ENCODE measurements around the gene PPP1R14D.

The PPP1R14D gene

GRCh38 chr15:40853241-40853890 lies 24.9 kb upstream of the PPP1R14D start:
- no peak for DNase-seq (ENCODE audit: low read depth, low spot score)
- H3K27ac ChIP-seq: no peak overlapping the region

DNA sequence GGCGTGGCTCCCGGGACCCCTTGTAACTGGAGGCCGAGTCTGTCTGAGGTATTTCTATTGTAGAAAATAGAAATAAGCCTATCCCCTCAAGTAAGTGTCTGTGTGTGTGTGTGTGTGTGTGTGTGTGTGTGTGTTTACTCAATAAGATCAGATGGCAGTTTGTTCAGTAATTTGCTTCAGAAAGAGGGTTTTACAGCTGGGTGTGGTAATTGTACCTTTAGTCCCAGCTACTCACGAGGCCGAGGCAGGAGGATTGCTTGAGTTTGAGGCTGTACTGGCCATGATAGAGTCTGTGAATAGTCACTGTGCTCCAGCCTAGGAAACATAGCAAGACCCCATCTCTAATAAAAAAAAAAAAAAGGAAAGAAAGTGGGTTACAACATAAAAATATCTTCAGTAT lies 24.0 kb upstream of the PPP1R14D start:
- DNase-seq (ENCODE audit: low read depth, low spot score): no peak
- no peak overlapping the region for H3K27ac ChIP-seq

DNA sequence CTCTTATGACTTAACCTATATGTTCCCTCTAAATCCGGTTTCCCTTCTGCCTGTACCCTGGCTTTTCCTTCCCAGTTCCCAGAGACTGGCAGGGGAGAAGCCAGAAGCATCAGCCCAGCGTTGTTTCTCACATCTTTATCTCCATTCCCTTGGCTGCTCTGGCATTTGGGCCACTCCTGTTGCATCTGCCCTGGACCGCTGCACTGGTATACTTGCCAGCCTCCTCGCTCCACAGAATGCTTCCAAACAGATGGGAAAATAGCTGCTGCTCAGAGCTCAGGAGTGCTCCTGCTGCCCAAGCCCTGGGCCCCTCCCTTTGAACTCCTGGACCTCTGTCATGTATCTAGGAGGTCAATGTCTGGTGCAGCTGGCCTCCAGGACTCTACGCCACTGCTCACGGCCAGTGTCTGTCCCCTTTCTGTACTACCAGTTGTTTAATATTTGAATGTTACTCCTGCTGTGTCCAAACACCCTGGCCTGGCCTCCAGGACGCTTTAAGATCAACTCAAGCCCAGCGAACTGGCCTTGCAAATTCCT lies 22.1 kb upstream of the PPP1R14D start:
- no peak for DNase-seq (ENCODE audit: low read depth, low spot score)
- no peak overlapping the region for H3K27ac ChIP-seq

- DNase-seq (ENCODE audit: low read depth, low spot score): no peak
- H3K27ac ChIP-seq: peak overlapping the region; percentile 97
Measured at GRCh38 chr15:40847223-40847961, 18.9 kb upstream of the PPP1R14D start.

GRCh38 chr15:40846841-40847222 lies 18.3 kb upstream of the PPP1R14D start:
- peak overlapping the region; percentile 97 for H3K27ac ChIP-seq
- no peak for DNase-seq (ENCODE audit: low read depth, low spot score)

DNA sequence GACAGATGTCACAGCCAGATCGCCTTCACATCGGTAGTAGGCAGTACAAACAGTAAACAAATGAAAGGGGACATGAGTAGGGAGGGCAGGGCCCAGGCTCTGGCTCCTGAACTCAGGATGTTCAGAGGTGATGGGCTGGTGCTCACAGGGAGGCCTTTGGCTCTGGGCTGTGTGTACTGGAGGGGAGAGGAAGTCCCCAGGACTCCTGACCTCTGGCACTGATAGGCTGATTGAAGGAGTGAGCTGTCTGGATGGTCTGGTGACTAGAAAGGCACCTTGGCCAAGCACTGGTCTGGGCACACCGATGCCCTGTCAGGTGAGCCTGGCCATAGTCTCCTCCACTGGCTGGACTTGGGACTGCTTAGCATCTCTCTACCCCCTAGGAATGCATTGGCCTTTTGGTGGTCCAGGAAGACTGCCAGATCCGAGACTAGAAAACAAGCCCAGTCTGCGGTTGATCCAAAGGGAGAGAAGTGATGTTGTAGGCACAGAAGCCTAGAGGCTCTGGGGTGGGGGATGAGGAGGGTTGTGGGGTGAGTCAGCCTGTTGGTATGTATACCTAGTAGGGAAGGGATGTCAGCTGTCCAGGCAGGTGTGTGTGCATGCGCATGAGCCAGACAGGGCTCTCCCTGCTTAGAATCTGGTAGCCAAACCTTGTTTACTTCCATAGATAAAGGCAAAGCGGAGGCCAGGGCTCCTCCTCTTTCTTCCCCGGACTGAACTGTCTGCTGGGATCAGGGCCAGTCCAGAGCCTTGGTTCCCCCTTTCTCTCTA lies 17.2 kb upstream of the PPP1R14D start:
- peak overlapping the region; percentile 97 for H3K27ac ChIP-seq
- peak; percentile 91 for DNase-seq (ENCODE audit: low read depth, low spot score)

GRCh38 chr15:40845036-40845435 lies 16.5 kb upstream of the PPP1R14D start:
- H3K27ac ChIP-seq: peak overlapping the region; percentile 97
- DNase-seq (ENCODE audit: low read depth, low spot score): no peak

- peak overlapping the region; percentile 97 for H3K27ac ChIP-seq
- no peak for DNase-seq (ENCODE audit: low read depth, low spot score)
Measured at GRCh38 chr15:40844696-40845030, 16.2 kb upstream of the PPP1R14D start.

- no peak for DNase-seq (ENCODE audit: low read depth, low spot score)
- peak within 1 kb of the TSS; percentile 97 for H3K27ac ChIP-seq
Measured at GRCh38 chr15:40843885-40844695, 15.6 kb upstream of the PPP1R14D start, which contains the start of gene SPINT1. SPINT1 (plus strand) TSS chr15:40844048; CDS start chr15:40844555, 507 bp downstream.

GRCh38 chr15:40843261-40843884 lies 14.9 kb upstream of the PPP1R14D start:
- H3K27ac ChIP-seq: peak overlapping the region; percentile 97

GRCh38 chr15:40841741-40842140 lies 13.2 kb upstream of the PPP1R14D start:
- DNase-seq (ENCODE audit: low read depth, low spot score): no peak
- no peak overlapping the region for H3K27ac ChIP-seq

More at GRCh38 chr15:40843261-40843884, 14.9 kb upstream of the PPP1R14D start:
- no peak for DNase-seq (ENCODE audit: low read depth, low spot score)

DNA sequence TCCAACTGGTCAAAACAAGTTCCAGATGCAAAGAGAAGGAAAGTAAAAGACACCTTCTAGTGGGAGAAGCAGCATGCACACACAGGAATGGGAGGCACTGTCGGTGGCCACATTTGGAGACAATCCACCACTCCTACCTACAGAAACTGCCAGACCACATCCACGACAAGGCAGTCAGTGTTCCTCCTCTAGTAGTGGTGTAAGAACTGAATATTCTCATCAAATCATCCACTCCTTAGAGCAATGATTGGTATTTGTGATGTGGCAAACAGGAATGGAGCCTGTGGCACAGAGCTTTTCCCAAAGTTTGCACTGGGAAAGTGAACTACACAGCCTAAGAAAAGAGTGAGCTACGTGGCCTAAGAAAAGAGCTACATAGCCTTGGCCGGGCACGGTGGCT lies 10.2 kb upstream of the PPP1R14D start:
- H3K27ac ChIP-seq: no peak overlapping the region
- no peak for DNase-seq (ENCODE audit: low read depth, low spot score)

GRCh38 chr15:40836020-40836419 lies 7.5 kb upstream of the PPP1R14D start:
- no peak for DNase-seq (ENCODE audit: low read depth, low spot score)
- H3K27ac ChIP-seq: peak overlapping the region; percentile 70

DNA sequence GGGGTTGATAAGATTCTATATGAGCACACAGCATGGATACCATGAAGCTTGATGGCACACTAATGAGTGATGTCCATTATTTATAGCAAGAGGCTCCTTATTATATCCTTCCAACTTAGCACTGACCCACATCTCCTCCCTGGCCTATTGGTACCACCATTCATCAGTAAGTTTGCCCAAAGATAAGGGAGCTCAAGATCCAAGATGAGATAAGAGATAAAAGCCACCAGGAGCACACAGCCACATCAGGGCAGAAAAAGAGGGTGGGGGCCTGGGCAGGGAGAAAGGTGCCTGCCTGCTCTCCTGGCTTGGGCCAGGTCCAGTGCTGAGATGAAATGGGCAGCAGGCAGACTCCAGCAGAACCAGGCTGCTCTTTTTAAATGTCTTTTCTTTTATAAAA lies 4.4 kb upstream of the PPP1R14D start:
- no peak overlapping the region for H3K27ac ChIP-seq
- DNase-seq (ENCODE audit: low read depth, low spot score): no peak

GRCh38 chr15:40831861-40832260 lies 3.4 kb upstream of the PPP1R14D start:
- no peak overlapping the region for H3K27ac ChIP-seq
- DNase-seq (ENCODE audit: low read depth, low spot score): no peak

GRCh38 chr15:40830884-40831283 lies 2.4 kb upstream of the PPP1R14D start:
- DNase-seq (ENCODE audit: low read depth, low spot score): no peak
- no peak overlapping the region for H3K27ac ChIP-seq

- H3K27ac ChIP-seq: no peak overlapping the region
- no peak for DNase-seq (ENCODE audit: low read depth, low spot score)
Measured at GRCh38 chr15:40829115-40829514, 607 bp upstream of the PPP1R14D start.

DNA sequence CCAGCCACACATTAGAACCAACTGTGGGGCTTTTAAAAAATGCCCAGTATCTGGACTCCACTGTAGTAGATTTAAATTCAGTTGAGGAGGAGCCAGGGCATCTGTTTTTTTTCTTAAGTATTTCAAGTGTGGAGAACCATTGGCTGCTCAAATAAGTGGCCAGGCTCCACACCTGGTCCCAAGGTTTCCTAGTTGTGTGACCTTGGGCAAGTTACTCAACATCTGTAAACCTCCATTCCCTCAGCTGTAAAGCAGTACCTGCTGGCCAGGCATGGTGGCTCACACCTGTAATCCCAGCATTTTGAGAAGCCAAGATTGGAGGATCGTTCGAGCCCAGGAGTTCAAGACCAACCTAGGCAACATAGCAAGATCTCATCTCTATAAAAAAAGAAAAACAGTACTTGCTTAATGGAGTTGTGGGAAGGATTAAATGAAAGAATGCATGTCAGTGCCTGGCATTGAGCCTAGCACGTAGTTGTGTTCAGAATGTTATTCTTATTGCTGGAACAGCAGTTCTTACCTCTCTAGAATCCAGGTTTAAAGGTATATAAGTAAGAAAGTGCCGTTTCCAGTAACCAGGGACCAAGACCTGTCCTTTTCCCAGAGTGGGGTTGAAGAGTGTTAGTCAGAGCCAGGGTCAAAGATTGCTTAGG lies 2.0 kb downstream of the PPP1R14D start:
- DNase-seq (ENCODE audit: low read depth, low spot score): no peak
- no peak overlapping the region for H3K27ac ChIP-seq
